BJ (cell line): Measurements from ENCODE around the gene MPHOSPH9. TPM values are rescaled to one million over a fixed set of nuclear protein-coding genes. Genes with fewer than 3 reads are reported as not detected.

Experiments
- CTCF ChIA-PET: fragments of 350-600 bp; formaldehyde crosslinking; extraction: SDS; loops from one replicate; lab custom pipeline; 2021; ENCODE audit warnings: antibody characterized with exemption, inconsistent platforms; lab: Yijun Ruan, JAX
- POLR2A ChIA-PET: fragments of 300-600 bp; sonication (Branson Sonifier 250); formaldehyde crosslinking; extraction: SDS; loops from one replicate; lab custom pipeline; 2021; ENCODE audit warnings: antibody characterized with exemption; lab: Charles Lee
- DNase-seq: peaks from one replicate; pipeline ENCODE4 v3.0.0-alpha.2; 2011; ENCODE audit warnings: low read depth
- H3K27me3 ChIP-seq: 2 replicates; pipeline ENCODE4 v1.6.0; 2011; ENCODE audit warnings: low read length; ENCODE audit not compliant: control insufficient read depth, insufficient read depth
- H3K36me3 ChIP-seq: 2 replicates; pipeline ENCODE4 v1.5.1; 2011; ENCODE audit warnings: low read length; ENCODE audit not compliant: control insufficient read depth, insufficient read depth
- H3K4me3 ChIP-seq: 2 replicates; pipeline ENCODE4 v1.5.1; 2011; ENCODE audit warnings: low read depth, mild to moderate bottlenecking, control low read depth, low read length
- CTCF ChIP-seq: IDR thresholded peaks from 2 replicates; pipeline ENCODE4 v1.5.1; 2011; ENCODE audit warnings: low read depth, mild to moderate bottlenecking, control low read depth, inconsistent platforms, low read length, moderate library complexity; ENCODE audit not compliant: insufficient read depth
- polyA minus RNA-seq: library from RNA; depleted of rRNA, polyadenylated mRNA; stranded (reverse); fragments of >200 nt; gene quantifications from 2 replicates; pipeline ENCODE4 v1.2.3, GENCODE V29; 2011; rRNA and poly(A)+ RNA removed
- polyA plus RNA-seq: library from polyadenylated mRNA; depleted of rRNA; stranded (reverse); fragments of >200 nt; gene quantifications from 2 replicates; pipeline ENCODE4 v1.2.3, GENCODE V29; 2011; rRNA removed

MPHOSPH9 gene
- polyA plus RNA-seq, result 7.6 and 13.1 TPM in 2 replicates
- 8.6 and 11.8 TPM in 2 replicates for polyA minus RNA-seq

GRCh38 chr12:123232807-123233504 is at the start of gene MPHOSPH9, which contains the start of gene MTRFR:
Gene MPHOSPH9, minus strand, starts transcription at chr12:123233141. Its CDS starts 2,777 bp downstream, at chr12:123230364.
Gene MTRFR, plus strand, starts transcription at chr12:123233436. Its CDS starts 20,239 bp downstream, at chr12:123253675.
- TF ChIP-seq CTCF, result no peak
- Histone ChIP-seq H3K36me3 (no peaks in the 10 kb centered on the region), H3K4me3 (peak within 1 kb of the TSS; percentile 85), H3K27me3 (no peaks in the 10 kb centered on the region)
- ChIA-PET POLR2A (interaction anchor here (0.6 to 1.6 kb wide), 11 partner anchors 9 to 259 kb away, joined by 3 to 5 read pairs (median 4); partner anchors contain the start of gene OGFOD2), CTCF (interaction anchor here (0.6 to 10.1 kb wide), 8 partner anchors 10 to 681 kb away, joined by 3 to 156 read pairs (median 4); partner anchors contain the start of gene OGFOD2)
- peak; percentile 98 for DNase-seq

- Histone ChIP-seq H3K4me3 (no peak overlapping the region), H3K27me3 (no peaks in the 10 kb centered on the region), H3K36me3 (no peaks in the 10 kb centered on the region)
- CTCF ChIA-PET, result interaction anchor here (0.6 kb wide), 1 partner anchor 8 kb away, joined by 3 read pairs; no protein-coding TSS in a partner anchor
- POLR2A ChIA-PET, result interaction anchor here (0.6 kb wide), 1 partner anchor 26 kb away, joined by 3 read pairs; no protein-coding TSS in a partner anchor
- DNase-seq, result no peak
- no peak for TF ChIP-seq CTCF
These were observed 49.2 kb upstream of the MPHOSPH9 start for GRCh38 chr12:123282111-123282510.

- no peak for TF ChIP-seq CTCF
- Histone ChIP-seq H3K36me3 (no peaks in the 10 kb centered on the region), H3K27me3 (no peaks in the 10 kb centered on the region), H3K4me3 (no peak overlapping the region)
- CTCF ChIA-PET, result no interaction called here
- POLR2A ChIA-PET, result interaction anchor here (0.6 kb wide), 1 partner anchor 302 kb away, joined by 12 read pairs; no protein-coding TSS in a partner anchor
- no peak for DNase-seq
These were observed 48.0 kb upstream of the MPHOSPH9 start for GRCh38 chr12:123280971-123281370.

- Histone ChIP-seq H3K4me3 (no peak overlapping the region), H3K36me3 (no peaks in the 10 kb centered on the region), H3K27me3 (no peaks in the 10 kb centered on the region)
- CTCF ChIA-PET, result interaction anchor here (0.7 kb wide), 1 partner anchor 323 kb away, joined by 3 read pairs; no protein-coding TSS in a partner anchor
- no peak for DNase-seq
- POLR2A ChIA-PET, result interaction anchor here (0.7 kb wide), 1 partner anchor 24 kb away, joined by 16 read pairs; no protein-coding TSS in a partner anchor
- TF ChIP-seq CTCF, result no peak
These were observed 45.2 kb upstream of the MPHOSPH9 start for GRCh38 chr12:123278101-123278627.

GRCh38 chr12:123273166-123273565 is 40.2 kb upstream of the MPHOSPH9 start:
- Histone ChIP-seq H3K4me3 (no peak overlapping the region), H3K27me3 (no peaks in the 10 kb centered on the region), H3K36me3 (no peaks in the 10 kb centered on the region)
- no peak for DNase-seq
- TF ChIP-seq CTCF, result no peak
- CTCF ChIA-PET, result no interaction called here
- POLR2A ChIA-PET, result no interaction called here
